ENCODE data around the gene CABYR. TPM values are rescaled to one million over a fixed set of nuclear protein-coding genes. Genes with fewer than 3 reads are reported as not detected.

CABYR gene, protein sequence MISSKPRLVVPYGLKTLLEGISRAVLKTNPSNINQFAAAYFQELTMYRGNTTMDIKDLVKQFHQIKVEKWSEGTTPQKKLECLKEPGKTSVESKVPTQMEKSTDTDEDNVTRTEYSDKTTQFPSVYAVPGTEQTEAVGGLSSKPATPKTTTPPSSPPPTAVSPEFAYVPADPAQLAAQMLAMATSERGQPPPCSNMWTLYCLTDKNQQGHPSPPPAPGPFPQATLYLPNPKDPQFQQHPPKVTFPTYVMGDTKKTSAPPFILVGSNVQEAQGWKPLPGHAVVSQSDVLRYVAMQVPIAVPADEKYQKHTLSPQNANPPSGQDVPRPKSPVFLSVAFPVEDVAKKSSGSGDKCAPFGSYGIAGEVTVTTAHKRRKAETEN
- total RNA-seq = 1.9 and 2.3 TPM in 2 replicates

DNA sequence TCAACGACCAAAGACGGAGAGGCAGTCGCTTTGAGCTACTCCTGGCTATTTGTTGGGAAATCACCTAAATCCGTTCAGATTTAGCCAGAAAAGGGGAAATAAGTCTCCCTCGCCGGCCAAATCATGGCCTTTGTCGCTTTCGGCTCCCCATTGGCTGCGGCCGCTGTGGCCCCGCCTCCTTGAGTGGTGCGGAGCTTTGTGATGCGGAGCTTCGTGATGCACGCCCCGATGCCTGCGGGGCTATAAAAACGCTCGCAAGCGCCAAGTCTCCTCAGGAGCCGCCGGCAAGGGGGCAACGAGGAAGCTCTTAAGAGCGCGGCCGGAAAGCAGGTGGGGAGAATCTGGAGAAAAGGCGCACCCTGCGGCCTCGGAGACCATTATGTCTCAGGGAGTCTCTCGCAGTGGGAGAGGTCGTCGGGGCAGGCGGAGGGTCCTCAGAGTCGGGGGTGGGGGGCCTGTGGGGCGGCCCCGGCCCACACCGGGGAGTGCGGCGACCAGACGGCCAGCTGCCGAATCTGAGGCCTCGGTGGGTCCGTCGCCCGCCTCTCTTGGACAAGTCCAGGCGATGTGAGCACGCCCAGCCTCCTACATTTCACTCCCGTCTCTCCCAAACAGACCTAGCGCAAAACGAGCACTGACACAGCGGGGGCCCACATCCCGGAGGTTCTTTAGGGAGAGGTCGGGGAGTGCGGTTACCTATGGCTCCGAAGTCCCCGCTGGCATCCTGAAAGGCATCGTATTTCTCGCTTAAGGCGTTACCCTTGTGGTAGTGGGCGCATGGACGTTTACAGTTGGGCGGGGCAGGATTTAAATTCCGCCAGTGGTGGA lies at the start of gene CABYR:
TSS of gene CABYR (plus strand) at position 274 of the 828 bp plus-strand sequence. CDS start 4,053 bp downstream, outside the sequence.

Other genes with a start within 250 kb of the CABYR start
- 16.9 and 31.8 TPM in 2 replicates for gene TTC39C, start 124.3 kb upstream of the CABYR start, total RNA-seq

Measured in tracheal epithelial cell (primary cell).